Thyroid gland (tissue), 4 donors: ENCODE results near the gene B4GALT3. TPM values are rescaled to one million over a fixed set of nuclear protein-coding genes. Genes with fewer than 3 reads are reported as not detected.

Source experiments
- DNase-seq, 2 donors: peaks; one replicate each; pipeline ENCODE4 v3.0.0-alpha.2; 2019
- H3K27ac ChIP-seq, 3 donors: fragments of 200-600 bp; sonication (generic); 1 replicate in 2 of 3; 2 replicates in 1 of 3; pipeline ENCODE4 v1.5.1; 2016 to 2019; ENCODE audit warnings: mild to moderate bottlenecking in 1 of 3, moderate library complexity in 1 of 3
- H3K27me3 ChIP-seq: fragments of 200-600 bp; sonication (generic); one replicate; pipeline ENCODE4 v1.5.1; 2019
- H3K36me3 ChIP-seq, 2 donors: fragments of 200-600 bp; sonication (generic); one replicate each; pipeline ENCODE4 v1.5.1; 2016 to 2019
- H3K4me1 ChIP-seq, 2 donors: fragments of 200-600 bp; sonication (generic); one replicate each; pipeline ENCODE4 v1.5.1; 2017 to 2019
- H3K4me3 ChIP-seq, 3 donors: fragments of 200-600 bp; sonication (generic); replicated peaks in 1 of 3; 1 replicate in 2 of 3; 2 replicates in 1 of 3; pipeline ENCODE4 v1.5.1; 2016; ENCODE audit warnings: mild to moderate bottlenecking in 1 of 3
- H3K9me3 ChIP-seq: fragments of 200-600 bp; sonication (generic); one replicate; pipeline ENCODE4 v1.5.1; 2017
- POLR2A ChIP-seq, 2 donors: fragments of 450-650 bp; IDR thresholded peaks; one replicate each; pipeline ENCODE4 v1.6.1; 2017; ENCODE audit warnings: antibody characterized with exemption in 2 of 2, mild to moderate bottlenecking in 2 of 2, moderate library complexity in 1 of 2
- WGBS, 2 donors: methylation state at CpG; one replicate each; pipeline ENCODE4 v1.1.5; 2017; 5-methylcytosine and 5-hydroxymethylcytosine counted together
- intact Hi-C: fragments of 100-400 bp; cut with DNase I; formaldehyde crosslinking; loops from one replicate; pipeline ENCODE4 v1.15.1; 2023
- microRNA-seq: library from miRNA; unstranded; fragments of <30 nt; microRNA quantifications from one replicate; pipeline ENCODE4, GENCODE V29; 2016
- small RNA-seq: library from RNA; depleted of rRNA; stranded (forward); fragments of <200 nt; gene quantifications from one replicate; pipeline ENCODE3, GENCODE V24; 2016
- total RNA-seq, 4 donors: library from RNA; depleted of rRNA; stranded (reverse); fragments of >200 nt; gene quantifications; one replicate each; pipeline ENCODE4 v1.2.3, GENCODE V29; 2016
- TF ChIP-seq, protein P1 (sequence below), 6 experiments: fragments of 200-600 bp in 3 of 6; fragments of 450-650 bp in 3 of 6; sonication (generic) in 3 of 6; IDR thresholded peaks; one replicate each; pipeline ENCODE4 v1.5.1; 2016 to 2019; ENCODE audit warnings: antibody characterized with exemption in 6 of 6, mild to moderate bottlenecking in 2 of 6, inconsistent platforms in 1 of 6, moderate library complexity in 1 of 6

B4GALT3 gene
- total RNA-seq, 4 donors from 2014 or later: 24.1 to 34.0 (median 29.2) TPM

DNA sequence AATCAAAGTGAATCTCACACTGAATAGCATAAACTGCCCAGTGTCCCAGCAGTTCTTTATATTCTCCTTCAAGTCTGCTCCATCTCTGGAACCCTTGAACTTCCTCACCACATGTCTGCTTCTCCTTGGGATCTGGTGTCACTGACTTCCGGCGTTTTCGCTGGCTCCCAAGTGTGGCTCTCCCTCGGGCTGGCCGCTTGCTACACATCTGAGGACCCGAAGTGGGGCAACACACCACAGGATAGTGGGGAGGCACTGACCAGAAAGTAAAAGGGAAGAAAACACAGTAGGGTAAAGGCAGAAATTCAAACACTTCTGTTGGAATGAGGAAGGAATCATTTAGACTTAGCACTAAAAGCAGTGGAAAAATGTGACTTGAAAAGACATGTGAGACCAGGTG, 54.3 kb downstream of the B4GALT3 start:
- 90 to 92% methylated on average over 6 of the region's 6 CpGs for WGBS, 2 donors
- Histone ChIP-seq H3K4me1 (peaks cover 10 to 22% of the 10 kb centered on the region in 2 donors), H3K27me3 (no peaks in the 10 kb centered on the region), H3K4me3 (no peak overlapping the region), H3K9me3 (no peaks in the 10 kb centered on the region), H3K27ac (no peak overlapping the region), H3K36me3 (peaks cover 39 to 42% of the 10 kb centered on the region in 2 donors)
- TF ChIP-seq POLR2A (IDR thresholded peaks at IDR 0.05): no peak
- TF ChIP-seq, protein P1, sequence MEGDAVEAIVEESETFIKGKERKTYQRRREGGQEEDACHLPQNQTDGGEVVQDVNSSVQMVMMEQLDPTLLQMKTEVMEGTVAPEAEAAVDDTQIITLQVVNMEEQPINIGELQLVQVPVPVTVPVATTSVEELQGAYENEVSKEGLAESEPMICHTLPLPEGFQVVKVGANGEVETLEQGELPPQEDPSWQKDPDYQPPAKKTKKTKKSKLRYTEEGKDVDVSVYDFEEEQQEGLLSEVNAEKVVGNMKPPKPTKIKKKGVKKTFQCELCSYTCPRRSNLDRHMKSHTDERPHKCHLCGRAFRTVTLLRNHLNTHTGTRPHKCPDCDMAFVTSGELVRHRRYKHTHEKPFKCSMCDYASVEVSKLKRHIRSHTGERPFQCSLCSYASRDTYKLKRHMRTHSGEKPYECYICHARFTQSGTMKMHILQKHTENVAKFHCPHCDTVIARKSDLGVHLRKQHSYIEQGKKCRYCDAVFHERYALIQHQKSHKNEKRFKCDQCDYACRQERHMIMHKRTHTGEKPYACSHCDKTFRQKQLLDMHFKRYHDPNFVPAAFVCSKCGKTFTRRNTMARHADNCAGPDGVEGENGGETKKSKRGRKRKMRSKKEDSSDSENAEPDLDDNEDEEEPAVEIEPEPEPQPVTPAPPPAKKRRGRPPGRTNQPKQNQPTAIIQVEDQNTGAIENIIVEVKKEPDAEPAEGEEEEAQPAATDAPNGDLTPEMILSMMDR (IDR thresholded peaks at IDR 0.05): no peak
- intact Hi-C loops: no loop called here
- DNase-seq: no peak

DNA sequence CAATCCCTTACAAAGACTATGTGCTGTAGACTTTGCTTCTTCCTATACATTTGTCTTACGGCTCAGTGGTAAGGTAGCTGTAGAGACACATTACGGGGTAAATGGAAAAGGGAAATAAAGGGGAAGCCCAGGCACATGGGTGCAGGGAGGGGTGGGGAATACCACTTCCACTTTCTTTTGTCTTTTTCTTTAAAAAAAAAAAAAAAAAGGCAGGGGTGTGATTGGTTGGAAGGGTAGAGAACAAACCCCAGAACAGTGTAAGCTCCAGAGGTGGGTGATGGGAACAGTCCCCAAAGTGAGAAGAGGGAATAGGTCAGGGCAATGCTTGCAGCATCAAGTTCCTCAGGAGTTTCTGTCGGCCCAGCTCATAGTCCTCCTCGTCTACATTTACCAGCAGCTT, 55.5 kb downstream of the B4GALT3 start:
- no peaks in the 10 kb centered on the region for H3K9me3 ChIP-seq
- H3K4me1 ChIP-seq: peaks cover 15 to 25% of the 10 kb centered on the region in 2 donors
- H3K27me3 ChIP-seq: no peaks in the 10 kb centered on the region
- no peak overlapping the region for H3K4me3 ChIP-seq
- 68 to 72% methylated on average over 4 of the region's 4 CpGs for WGBS, 2 donors
- intact Hi-C loops: no loop called here
- peaks cover 33 to 38% of the 10 kb centered on the region in 2 donors for H3K36me3 ChIP-seq
- no peak for DNase-seq
- no peak overlapping the region for H3K27ac ChIP-seq
- no peak for TF ChIP-seq POLR2A (IDR thresholded peaks at IDR 0.05)
- TF ChIP-seq, protein P1 (IDR thresholded peaks at IDR 0.05): no peak

Small RNA genes within 50 kb of the gene (microRNA-seq; reads per million reads assigned to microRNA genes)
- not detected for gene MIR5187

Small RNA genes within 50 kb of the gene (small RNA-seq; reads per million reads assigned to genes)
- not detected for gene RF01225

Other genes starting within 250 kb of the B4GALT3 start
- not detected for gene ITLN2, start 222.7 kb downstream of the B4GALT3 start, total RNA-seq
- 100 to 1,000 TPM in 2 of 4 donors, 10 to 100 TPM in 2; 80.8 to 122 (median 98.3) TPM for gene F11R, start 156.4 kb downstream of the B4GALT3 start, total RNA-seq
- 100 to 1,000 TPM; 256 to 466 (median 320) TPM for gene TSTD1, start 138.5 kb downstream of the B4GALT3 start, total RNA-seq
- gene USF1, start 131.5 kb downstream of the B4GALT3 start, total RNA-seq: 10 to 100 TPM; 56.0 to 71.0 (median 70.3) TPM
- 1 to 10 TPM; 1.4 to 3.5 (median 2.9) TPM for gene ARHGAP30, start 107.6 kb downstream of the B4GALT3 start, total RNA-seq
- under 1 TPM in 1 of 4 donors, not detected in 3; 0.27 TPM for gene NECTIN4, start 87.9 kb downstream of the B4GALT3 start, total RNA-seq
- gene KLHDC9, start 79.1 kb downstream of the B4GALT3 start, total RNA-seq: 10 to 100 TPM in 3 of 4 donors, 1 to 10 TPM in 1; 6.9 to 31.8 (median 19.2) TPM
- 10 to 100 TPM; 23.8 to 58.2 (median 30.3) TPM for gene PFDN2, start 59.5 kb downstream of the B4GALT3 start, total RNA-seq
- 10 to 100 TPM; 36.4 to 50.4 (median 47.9) TPM for gene NIT1, start 59.4 kb downstream of the B4GALT3 start, total RNA-seq
- gene DEDD, start 44.8 kb downstream of the B4GALT3 start, total RNA-seq: 10 to 100 TPM; 27.5 to 34.6 (median 31.1) TPM
- 10 to 100 TPM; 37.6 to 90.4 (median 62.1) TPM for gene UFC1, start 23.5 kb downstream of the B4GALT3 start, total RNA-seq
- gene USP21, start 18.0 kb downstream of the B4GALT3 start, total RNA-seq: 10 to 100 TPM; 21.2 to 27.6 (median 23.0) TPM
- gene PPOX, start 11.1 kb downstream of the B4GALT3 start, total RNA-seq: 10 to 100 TPM; 12.6 to 30.0 (median 21.8) TPM
- 10 to 100 TPM in 1 of 4 donors, 1 to 10 TPM in 3; 4.6 to 24.4 (median 9.4) TPM for gene ADAMTS4, start 21.5 kb upstream of the B4GALT3 start, total RNA-seq
- 100 to 1,000 TPM in 2 of 4 donors, 10 to 100 TPM in 2; 75.4 to 122 (median 99.9) TPM for gene NDUFS2, start 24.9 kb upstream of the B4GALT3 start, total RNA-seq
- 10 to 100 TPM; 16.3 to 70.9 (median 22.3) TPM for gene FCER1G, start 37.8 kb upstream of the B4GALT3 start, total RNA-seq
- gene APOA2, start 46.1 kb upstream of the B4GALT3 start, total RNA-seq: not detected
- 10 to 100 TPM in 1 of 4 donors, 1 to 10 TPM in 3; 7.0 to 12.4 (median 8.3) TPM for gene TOMM40L, start 48.6 kb upstream of the B4GALT3 start, total RNA-seq
- gene NR1I3, start 60.7 kb upstream of the B4GALT3 start, total RNA-seq: not detected
- gene PCP4L1, start 81.2 kb upstream of the B4GALT3 start, total RNA-seq: under 1 TPM; 0.39 to 0.83 (median 0.61) TPM
- 1 to 10 TPM in 2 of 4 donors, under 1 TPM in 2; 0.67 to 1.9 (median 0.93) TPM for gene MPZ, start 132.5 kb upstream of the B4GALT3 start, total RNA-seq
- gene SDHC, start 136.9 kb upstream of the B4GALT3 start, total RNA-seq: 100 to 1,000 TPM in 3 of 4 donors, 10 to 100 TPM in 1; 49.1 to 174 (median 111) TPM
- not detected for gene CFAP126, start 190.4 kb upstream of the B4GALT3 start, total RNA-seq